ENCODE data around the gene STK40.

Gene STK40

GRCh38 chr1:36352125-36352909 lies 33.4 kb downstream of the STK40 start:
- H3K79me2 ChIP-seq: no peaks in the 10 kb centered on the region
- no peaks in the 10 kb centered on the region for H3K9me3 ChIP-seq (ENCODE audit: control insufficient read depth, low read length)
- no peak overlapping the region for H2AFZ ChIP-seq
- H3K4me2 ChIP-seq (ENCODE audit: low read length): no peak overlapping the region
- no peaks in the 10 kb centered on the region for H3K27me3 ChIP-seq (ENCODE audit: control insufficient read depth, insufficient read depth, low read length)
- no peak overlapping the region for H3K9ac ChIP-seq
- H3K4me1 ChIP-seq: no peaks in the 10 kb centered on the region
- TF ChIP-seq CTCF (IDR thresholded peaks at IDR 0.05): no peak
- no peak overlapping the region for H3K4me3 ChIP-seq (ENCODE audit: low read depth, low read length)
- no peaks in the 10 kb centered on the region for H3K36me3 ChIP-seq (ENCODE audit: control insufficient read depth, insufficient read depth, low read length)
- H3K27ac ChIP-seq: no peak overlapping the region

- H3K27ac ChIP-seq: no peak overlapping the region
- no peak overlapping the region for H3K9ac ChIP-seq
- no peaks in the 10 kb centered on the region for H3K36me3 ChIP-seq (ENCODE audit: control insufficient read depth, insufficient read depth, low read length)
- H3K27me3 ChIP-seq (ENCODE audit: control insufficient read depth, insufficient read depth, low read length): no peaks in the 10 kb centered on the region
- TF ChIP-seq CTCF (IDR thresholded peaks at IDR 0.05): no peak
- H3K4me1 ChIP-seq: no peaks in the 10 kb centered on the region
- H3K4me3 ChIP-seq (ENCODE audit: low read depth, low read length): no peak overlapping the region
- no peak overlapping the region for H2AFZ ChIP-seq
- no peak overlapping the region for H3K4me2 ChIP-seq (ENCODE audit: low read length)
- no peaks in the 10 kb centered on the region for H3K9me3 ChIP-seq (ENCODE audit: control insufficient read depth, low read length)
- no peaks in the 10 kb centered on the region for H3K79me2 ChIP-seq
Measured at GRCh38 chr1:36351227-36351977, 34.3 kb downstream of the STK40 start.

- H3K4me2 ChIP-seq (ENCODE audit: low read length): no peak overlapping the region
- no peak overlapping the region for H2AFZ ChIP-seq
- H3K79me2 ChIP-seq: no peaks in the 10 kb centered on the region
- TF ChIP-seq CTCF (IDR thresholded peaks at IDR 0.05): no peak
- H3K27ac ChIP-seq: no peak overlapping the region
- H3K4me1 ChIP-seq: no peaks in the 10 kb centered on the region
- no peaks in the 10 kb centered on the region for H3K27me3 ChIP-seq (ENCODE audit: control insufficient read depth, insufficient read depth, low read length)
- no peak overlapping the region for H3K9ac ChIP-seq
- H3K9me3 ChIP-seq (ENCODE audit: control insufficient read depth, low read length): no peaks in the 10 kb centered on the region
- H3K4me3 ChIP-seq (ENCODE audit: low read depth, low read length): no peak overlapping the region
- no peaks in the 10 kb centered on the region for H3K36me3 ChIP-seq (ENCODE audit: control insufficient read depth, insufficient read depth, low read length)
Measured at GRCh38 chr1:36350659-36351226, 35.0 kb downstream of the STK40 start.

GRCh38 chr1:36349839-36350238 lies 35.9 kb downstream of the STK40 start:
- TF ChIP-seq CTCF (IDR thresholded peaks at IDR 0.05): no peak
- H3K4me2 ChIP-seq (ENCODE audit: low read length): no peak overlapping the region
- no peaks in the 10 kb centered on the region for H3K4me1 ChIP-seq
- H3K27me3 ChIP-seq (ENCODE audit: control insufficient read depth, insufficient read depth, low read length): no peaks in the 10 kb centered on the region
- no peak overlapping the region for H3K27ac ChIP-seq
- no peak overlapping the region for H2AFZ ChIP-seq
- no peak overlapping the region for H3K9ac ChIP-seq
- no peaks in the 10 kb centered on the region for H3K36me3 ChIP-seq (ENCODE audit: control insufficient read depth, insufficient read depth, low read length)
- no peaks in the 10 kb centered on the region for H3K9me3 ChIP-seq (ENCODE audit: control insufficient read depth, low read length)
- H3K79me2 ChIP-seq: no peaks in the 10 kb centered on the region
- no peak overlapping the region for H3K4me3 ChIP-seq (ENCODE audit: low read depth, low read length)
